H1 (cell line): ENCODE measurements around the gene MYRF. TPM values are rescaled to one million over a fixed set of nuclear protein-coding genes. Genes with fewer than 3 reads are reported as not detected.
A peak's percentile ranks its signal among the peaks of the same experiment; 100 is the strongest.

Experiments used
- ATF2 ChIP-seq: IDR thresholded peaks from 2 replicates; pipeline ENCODE4 v1.6.1; 2012; ENCODE audit warnings: low read length, inconsistent platforms
- BACH1 ChIP-seq: IDR thresholded peaks from 2 replicates; pipeline ENCODE4 v1.6.1; 2012; ENCODE audit warnings: low read length, improper control_type of control experiment
- BRCA1 ChIP-seq: IDR thresholded peaks from 2 replicates; pipeline ENCODE4 v1.6.1; 2012; ENCODE audit warnings: low read depth, low read length, improper control_type of control experiment
- CBX5 ChIP-seq: fragments of 300-800, 300-1000 bp; sonication (generic); IDR thresholded peaks from 2 replicates; pipeline ENCODE4 v1.7.1; 2016; ENCODE audit warnings: antibody characterized with exemption, low read length, low read depth
- CEBPB ChIP-seq: IDR thresholded peaks from 2 replicates; pipeline ENCODE4 v1.6.1; 2012; ENCODE audit warnings: low read depth, low read length
- CREB1 ChIP-seq: IDR thresholded peaks from 2 replicates; pipeline ENCODE4 v1.6.1; 2012; ENCODE audit warnings: inconsistent platforms
- CTCF ChIP-seq, 3 experiments: IDR thresholded peaks; 1 replicate in 2 of 3; 2 replicates in 1 of 3; pipeline versions ENCODE4 v1.5.1 to v1.6.1; 2011; ENCODE audit warnings: low read length in 3 of 3, mild to moderate bottlenecking in 3 of 3, inconsistent platforms in 2 of 3, low read depth in 1 of 3, moderate library complexity in 1 of 3; ENCODE audit not compliant: insufficient read depth in 1 of 3; ENCODE audit errors: control extremely low read depth in 1 of 3
- KDM1A ChIP-seq: fragments of 200-600, 300-600 bp; sonication (generic); IDR thresholded peaks from 2 replicates; pipeline ENCODE4 v1.7.1; 2016; ENCODE audit warnings: mild to moderate bottlenecking, low read length, borderline replicate concordance
- MAFK ChIP-seq: IDR thresholded peaks from 2 replicates; pipeline ENCODE4 v1.6.1; 2012; ENCODE audit warnings: low read depth, mild to moderate bottlenecking, improper control_type of control experiment, low read length
- MAX ChIP-seq: IDR thresholded peaks from 2 replicates; pipeline ENCODE4 v1.6.1; 2012; ENCODE audit warnings: inconsistent platforms
- POLR2A ChIP-seq, 2 experiments: IDR thresholded peaks; 1 replicate in 1 of 2; 2 replicates in 1 of 2; pipeline ENCODE4 v1.6.1; 2011; ENCODE audit warnings: low read depth in 2 of 2, low read length in 2 of 2, mild to moderate bottlenecking in 2 of 2; ENCODE audit errors: control extremely low read depth in 1 of 2
- RAD21 ChIP-seq, 2 experiments: IDR thresholded peaks in 1 of 2; conservative IDR thresholded peaks in 1 of 2; 2 replicates each; pipeline ENCODE4 v1.6.1; 2011; ENCODE audit warnings: low read depth in 2 of 2, low read length in 2 of 2, improper control_type of control experiment in 1 of 2, inconsistent platforms in 1 of 2, mild to moderate bottlenecking in 1 of 2, moderate library complexity in 1 of 2
- RFX5 ChIP-seq: IDR thresholded peaks from 2 replicates; pipeline ENCODE4 v1.6.1; 2011; ENCODE audit warnings: low read depth, low read length, improper control_type of control experiment, borderline replicate concordance
- RNF2 ChIP-seq: fragments of 200-900, 300-1000 bp; sonication (generic); IDR thresholded peaks from 2 replicates; pipeline ENCODE4 v1.7.1; 2016; ENCODE audit warnings: borderline replicate concordance, low read depth, mild to moderate bottlenecking, antibody characterized with exemption, low read length; ENCODE audit not compliant: poor library complexity, severe bottlenecking; ENCODE audit errors: missing control alignments
- SIRT6 ChIP-seq: IDR thresholded peaks from one replicate; pipeline ENCODE4 v1.7.1; 2012; ENCODE audit warnings: low read length, inconsistent platforms
- SP2 ChIP-seq: IDR thresholded peaks from 2 replicates; pipeline ENCODE4 v1.6.1; 2012; ENCODE audit warnings: mild to moderate bottlenecking, low read length, inconsistent platforms
- TAF7 ChIP-seq: optimal IDR thresholded peaks from 2 replicates; pipeline ENCODE3; 2011; ENCODE audit warnings: low read depth, mild to moderate bottlenecking, inconsistent platforms, low read length, moderate library complexity, borderline replicate concordance
- polyA plus RNA-seq, 7 experiments: library from polyadenylated mRNA; depleted of rRNA in 3 of 7; stranded (reverse) in 5 of 7; unstranded in 2 of 7; fragments of >200 nt in 5 of 7; fragments of 200-250 nt in 2 of 7; gene quantifications; 1 replicate in 5 of 7; 2 replicates in 1 of 7; 4 replicates in 1 of 7; pipeline versions ENCODE4 v1.2.1 to v1.2.3, GENCODE V29; 2011 to 2013; ENCODE audit warnings: missing spikeins in 2 of 7, mixed read lengths in 2 of 7
- total RNA-seq: library from RNA; stranded (reverse); fragmentation: NEBNext Ultra II Directional; extraction: Animal tissue kit (Norgen Biotek cat#: 25700); gene quantifications from 2 replicates; pipeline ENCODE4 v1.2.1, GENCODE V29; 2021

MYRF gene
- total and polyA plus RNA-seq, 2 of the 8 experiments (the other 6 are each of a cell fraction or from before 2014, with no cell fraction given), result 6.0 to 6.1 TPM

GRCh38 chr11:61814958-61815789 is 62.7 kb downstream of the MYRF start (continued):
- TF ChIP-seq RAD21 (IDR thresholded peaks at IDR 0.05 in 1 of 2, conservative IDR thresholded peaks at IDR 0.05 in 1 of 2; ENCODE audit: low read depth in 2 of 2, low read length in 2 of 2), result no peak
- TF ChIP-seq SIRT6, result no peak
- TF ChIP-seq BACH1, result no peak
- TF ChIP-seq CREB1, result peak; percentile 75; the same call in 1 of the 2 replicates
- no peak for TF ChIP-seq CBX5
- no peak for TF ChIP-seq RNF2
- TF ChIP-seq TAF7, result peak; percentile 92
- TF ChIP-seq ATF2, result no peak; the same call in 1 of the 2 replicates
- 0 out of 2 replicates have a peak, but pooled peaks have one; percentile 2 for TF ChIP-seq CEBPB
- TF ChIP-seq MAFK, result no peak
- TF ChIP-seq CTCF (IDR thresholded peaks at IDR 0.05; ENCODE audit: control extremely low read depth in 1 of 3, insufficient read depth in 1 of 3, low read depth in 1 of 3, low read length in 3 of 3), result peak in 1 of 3 experiments; percentile 0; a peak in 1 of 4 replicates
- TF ChIP-seq POLR2A (IDR thresholded peaks at IDR 0.05; ENCODE audit: control extremely low read depth in 1 of 2, low read depth in 2 of 2, low read length in 2 of 2), result peak in 1 of 2 experiments; percentile 53; a peak in 2 of 3 replicates
- TF ChIP-seq RFX5, result no peak
- no peak for TF ChIP-seq SP2
- TF ChIP-seq MAX, result no peak; the same call in none of the 2 replicates
- no peak for TF ChIP-seq BRCA1
- TF ChIP-seq KDM1A, result no peak
